ENCODE results near the gene ENAM.
"Not testable (repeated sequence)": the region's sequence is repeated elsewhere in the genome, so short reads cannot be mapped to it uniquely, and the experiment has no call there.

ENAM gene

DNA sequence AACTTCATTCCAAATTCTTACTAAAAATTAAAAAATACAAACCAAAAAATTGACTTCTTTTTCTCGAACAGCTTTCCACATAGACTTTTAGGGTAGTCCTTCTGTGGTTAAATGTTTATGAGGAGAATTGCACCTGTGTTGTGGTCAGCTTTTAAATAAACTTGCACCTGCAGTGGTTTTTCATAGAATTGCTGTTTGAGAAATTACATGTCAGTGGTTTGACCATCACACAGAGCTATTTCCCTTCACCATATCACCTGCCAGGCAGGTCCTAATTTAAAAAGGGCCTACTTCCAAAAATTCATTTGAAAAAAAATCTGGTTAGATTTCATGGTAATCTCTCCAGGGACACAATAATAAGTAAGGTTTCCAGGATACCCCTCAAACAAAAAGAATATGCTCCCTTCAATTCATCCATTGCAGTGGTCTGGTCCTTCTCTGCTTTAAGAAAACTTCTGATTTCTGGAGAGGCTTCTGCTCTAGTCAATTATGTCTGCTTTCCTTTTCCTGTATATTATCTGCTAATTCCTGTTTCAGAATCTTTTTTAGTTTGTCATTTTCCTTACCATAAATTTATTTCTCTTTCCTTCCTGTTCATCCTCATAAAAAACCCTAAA lies 49.9 kb downstream of the ENAM start:
- no peak for FAIRE-seq
- DNase-seq (ENCODE audit: low spot score), result no peak

DNA sequence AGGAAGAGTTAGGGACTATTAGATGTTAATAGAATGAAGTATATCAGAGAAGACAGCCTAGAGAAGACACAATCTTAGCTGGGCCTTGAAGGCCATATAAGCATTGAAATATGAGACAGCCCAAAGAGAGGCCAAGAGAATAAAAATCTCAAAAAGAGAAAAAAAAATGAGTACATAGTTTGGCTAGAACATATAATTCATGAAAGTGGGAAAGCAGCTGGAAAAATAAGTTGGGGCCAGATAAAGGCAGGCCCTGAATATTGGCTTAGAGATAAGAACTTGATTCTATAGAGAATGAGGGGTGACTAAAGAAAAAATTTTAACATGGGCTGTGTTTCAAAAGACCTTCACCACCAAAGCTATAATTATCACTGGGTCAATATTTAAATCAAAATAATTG lies 52.4 kb downstream of the ENAM start:
- no peak for FAIRE-seq
- DNase-seq (ENCODE audit: low spot score), result no peak

DNA sequence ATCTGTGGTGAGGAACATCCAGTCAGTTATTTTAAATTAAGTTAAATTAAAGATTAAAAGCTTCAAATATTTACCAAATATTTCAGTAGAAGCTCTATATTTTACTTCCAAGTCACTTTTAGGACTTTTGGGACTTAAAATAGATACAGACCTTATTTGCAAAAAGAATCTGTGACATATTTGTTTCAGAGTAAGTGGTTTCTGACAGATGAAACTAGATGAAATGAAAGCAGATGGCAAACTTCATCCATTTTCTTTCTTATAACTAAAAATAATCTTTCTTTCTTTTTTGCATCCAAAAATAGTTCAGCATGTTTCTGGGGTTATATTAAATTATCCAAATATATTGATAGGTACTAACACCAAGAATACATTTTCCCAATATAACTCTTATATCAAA lies 53.2 kb downstream of the ENAM start:
- FAIRE-seq, result no peak
- no peak for DNase-seq (ENCODE audit: low spot score)

DNA sequence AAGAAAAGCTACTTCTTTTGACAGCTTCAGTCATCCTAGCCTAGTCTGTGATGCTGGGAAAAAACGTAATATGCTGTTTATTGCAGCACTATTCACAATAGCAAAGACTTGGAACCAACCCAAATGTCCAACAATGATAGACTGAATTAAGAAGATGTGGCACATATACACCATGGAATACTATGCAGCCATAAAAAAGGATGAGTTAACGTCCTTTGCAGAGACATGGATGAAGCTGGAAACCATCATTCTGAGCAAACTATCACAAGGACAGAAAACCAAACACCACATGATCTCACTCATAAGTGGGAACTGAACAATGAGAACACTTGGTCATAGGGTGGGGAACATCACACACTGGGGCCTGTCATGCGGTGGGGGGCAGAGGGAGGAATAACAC lies 53.6 kb downstream of the ENAM start:
- not testable (repeated sequence) for FAIRE-seq; DNase-seq (ENCODE audit: low spot score)

DNA sequence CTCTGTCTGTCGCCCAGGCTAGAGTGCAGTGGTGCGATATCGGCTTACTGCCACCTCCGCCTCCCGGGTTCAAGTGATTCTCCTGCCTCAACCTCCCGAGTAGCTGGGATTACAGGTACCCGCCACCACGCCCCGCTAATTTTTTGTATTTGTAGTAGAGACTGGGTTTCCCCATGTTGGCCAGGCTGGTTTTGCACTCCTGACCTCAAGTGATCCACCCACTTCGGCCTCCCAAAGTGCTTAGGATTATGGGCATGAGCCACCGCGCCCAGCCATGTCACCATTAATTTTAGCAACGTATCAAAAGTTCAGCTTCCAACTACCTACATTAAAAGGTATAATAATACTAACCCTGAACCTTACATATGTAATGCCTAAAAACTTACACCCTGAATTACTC lies 58.8 kb downstream of the ENAM start:
- FAIRE-seq (no peak), DNase-seq (ENCODE audit: low spot score) (no peak)

DNA sequence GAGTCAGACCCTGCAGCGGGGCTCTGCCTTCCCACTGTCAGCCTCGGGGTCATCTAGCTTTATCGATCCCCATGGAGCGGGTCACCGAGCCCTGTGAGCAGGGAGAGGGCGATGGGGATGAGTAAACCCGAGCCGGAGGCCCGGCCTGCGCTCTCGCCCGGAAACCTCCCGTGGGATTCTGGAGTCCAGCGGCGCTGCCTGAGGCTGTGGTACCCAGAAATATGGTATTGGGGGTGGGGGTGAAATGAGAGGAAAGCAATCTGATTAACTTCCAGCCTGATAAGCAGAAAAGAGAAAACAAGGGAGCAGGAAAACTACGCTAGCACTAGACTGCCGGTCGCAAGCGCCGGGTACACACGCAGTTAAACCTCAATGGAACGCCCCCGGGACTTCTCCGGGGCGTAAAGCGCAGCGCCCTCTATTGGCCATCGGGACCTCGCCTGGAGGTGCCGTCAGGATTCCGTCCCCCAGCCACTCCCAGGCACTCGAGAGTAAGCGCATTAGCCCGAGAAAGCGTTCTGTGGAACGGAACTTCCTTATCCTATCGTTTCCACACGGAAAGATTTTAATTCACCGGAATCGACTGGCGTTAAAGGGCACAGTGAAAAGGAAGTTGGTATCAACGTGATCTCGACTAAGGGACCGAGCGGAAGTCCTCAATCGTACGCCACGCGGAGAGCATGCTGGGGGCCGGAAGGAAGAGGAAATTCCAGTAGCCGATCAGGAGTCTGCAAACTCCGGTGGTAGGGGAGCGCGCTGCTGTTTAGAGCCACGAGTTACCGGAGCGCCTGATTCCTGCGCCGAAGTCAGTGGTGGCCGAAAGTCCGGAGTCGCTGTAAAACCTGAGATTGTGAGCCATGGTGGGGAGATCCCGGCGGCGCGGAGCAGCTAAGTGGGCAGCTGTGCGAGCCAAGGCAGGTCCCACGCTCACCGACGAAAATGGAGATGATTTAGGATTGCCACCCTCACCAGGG lies 59.6 kb downstream of the ENAM start, which contains the start of gene UTP3:
Gene UTP3 (plus strand): TSS at position 712 of the 974 bp plus-strand sequence. CDS start 146 bp downstream, at position 858.
- DNase-seq (ENCODE audit: low spot score) (peak; percentile 95), FAIRE-seq (peak; percentile 85)

DNA sequence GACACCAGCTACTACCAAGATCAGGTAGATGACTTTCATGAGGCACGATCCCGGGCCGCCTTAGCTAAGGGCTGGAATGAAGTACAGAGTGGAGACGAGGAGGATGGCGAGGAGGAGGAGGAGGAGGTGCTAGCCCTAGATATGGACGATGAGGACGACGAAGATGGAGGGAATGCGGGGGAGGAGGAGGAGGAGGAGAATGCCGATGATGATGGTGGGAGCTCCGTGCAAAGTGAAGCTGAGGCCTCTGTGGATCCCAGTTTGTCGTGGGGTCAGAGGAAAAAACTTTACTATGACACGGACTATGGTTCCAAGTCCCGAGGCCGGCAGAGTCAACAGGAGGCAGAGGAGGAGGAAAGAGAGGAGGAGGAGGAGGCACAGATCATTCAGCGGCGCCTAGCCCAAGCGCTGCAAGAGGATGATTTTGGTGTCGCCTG lies 60.3 kb downstream of the ENAM start:
- FAIRE-seq (no peak), DNase-seq (ENCODE audit: low spot score) (no peak)

DNA sequence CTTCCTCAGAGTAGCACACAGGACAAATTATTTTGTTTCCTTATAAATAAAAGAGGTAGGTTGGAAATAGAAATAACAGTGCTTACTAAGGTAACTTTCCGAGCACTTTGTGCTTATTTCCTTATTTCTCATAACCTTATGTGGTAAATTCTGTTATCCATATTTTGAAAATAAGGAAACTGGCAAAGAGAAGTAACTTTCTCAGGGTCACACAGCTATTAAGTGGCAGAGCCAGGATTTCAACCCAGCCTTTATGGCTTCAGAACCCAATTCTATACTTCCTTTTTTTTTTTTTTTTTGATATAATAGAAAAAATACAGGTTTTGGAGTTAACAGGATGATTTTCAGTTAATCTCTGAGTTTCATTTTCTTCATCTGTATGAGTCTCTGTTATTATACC lies 63.1 kb downstream of the ENAM start:
- FAIRE-seq (no peak), DNase-seq (ENCODE audit: low spot score) (no peak)

DNA sequence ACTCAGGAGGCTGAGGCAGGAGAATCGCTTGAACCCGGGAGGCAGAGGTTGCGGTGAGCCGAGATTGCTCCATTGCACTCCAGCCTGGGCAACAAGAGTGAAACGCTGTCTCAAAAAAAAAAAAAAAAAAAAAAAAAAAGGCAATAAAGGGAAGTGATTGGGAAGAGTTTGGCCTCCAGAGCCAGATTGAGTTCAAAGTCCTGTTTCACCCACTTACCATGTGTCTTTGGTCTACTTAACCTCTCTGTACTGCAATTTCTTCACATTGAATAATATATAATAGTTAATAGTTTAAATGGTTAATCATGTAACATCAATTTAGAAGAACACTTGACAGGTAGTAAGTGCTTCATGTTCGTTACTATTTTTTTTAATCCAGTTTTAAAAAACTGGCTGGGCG lies 66.1 kb downstream of the ENAM start:
- not testable (repeated sequence) for DNase-seq (ENCODE audit: low spot score); FAIRE-seq

Measured in RCC 7860 (cell line).